H1 (cell line): ENCODE results near the gene KMT2E. TPM values are rescaled to one million over a fixed set of nuclear protein-coding genes. Genes with fewer than 3 reads are reported as not detected.

Source experiments
- CTCF ChIA-PET: fragments of 300-600 bp; sonication (Branson Sonifier 250); formaldehyde crosslinking; loops from one replicate; lab custom pipeline; 2021; ENCODE audit not compliant: partially characterized antibody; lab: Charles Lee
- POLR2A ChIA-PET: fragments of 300-600 bp; sonication (Branson Sonifier 250); formaldehyde crosslinking; loops from one replicate; lab custom pipeline; 2021; ENCODE audit warnings: inconsistent platforms; ENCODE audit not compliant: partially characterized antibody; lab: Charles Lee
- DNase-seq, 2 experiments: peaks; one replicate each; pipeline versions ENCODE4 v3.0.0 to v3.0.0-alpha.2; 2010 to 2022; ENCODE audit warnings: low spot score in 2 of 2, low read depth in 1 of 2, mixed read lengths in 1 of 2
- FAIRE-seq: peaks from 2 replicates; lab custom pipeline; 2011; peaks lifted over from hg19 to GRCh38; lab: Jason Lieb, UNC
- H2AFZ ChIP-seq: 2 replicates; pipeline ENCODE4 v1.8.1; 2012; ENCODE audit warnings: low read length, inconsistent platforms
- H2AK5ac ChIP-seq: 2 replicates; pipeline ENCODE4 v1.6.1; 2013; ENCODE audit warnings: low read depth, low read length
- H2BK120ac ChIP-seq: replicated peaks from 2 replicates; pipeline ENCODE3; 2013; ENCODE audit warnings: low read depth, low read length, inconsistent platforms
- H2BK12ac ChIP-seq: 2 replicates; pipeline ENCODE4 v1.6.1; 2013; ENCODE audit warnings: low read depth, low read length
- H2BK15ac ChIP-seq: 2 replicates; pipeline ENCODE4 v1.6.1; 2013; ENCODE audit warnings: low read length
- H2BK20ac ChIP-seq: 2 replicates; pipeline ENCODE4 v1.6.1; 2013; ENCODE audit warnings: low read length
- H2BK5ac ChIP-seq: 2 replicates; pipeline ENCODE4 v1.6.1; 2013; ENCODE audit warnings: low read depth, low read length
- H3K14ac ChIP-seq: 2 replicates; pipeline ENCODE4 v1.6.1; 2013; ENCODE audit warnings: inconsistent platforms; ENCODE audit not compliant: insufficient read length
- H3K18ac ChIP-seq: 2 replicates; pipeline ENCODE4 v1.6.1; 2013; ENCODE audit warnings: low read length; ENCODE audit errors: extremely low read depth
- H3K23ac ChIP-seq: 2 replicates; pipeline ENCODE4 v1.6.1; 2013; ENCODE audit warnings: inconsistent platforms; ENCODE audit not compliant: insufficient read length
- H3K23me2 ChIP-seq: 2 replicates; pipeline ENCODE4 v1.6.1; 2013; ENCODE audit warnings: low read depth, low read length
- H3K27ac ChIP-seq: 2 replicates; pipeline ENCODE4 v1.6.1; 2011; ENCODE audit warnings: low read depth, low read length, inconsistent platforms
- H3K27me3 ChIP-seq, 4 experiments: replicated peaks in 1 of 4; 1 replicate in 1 of 4; 2 replicates in 3 of 4; pipeline versions ENCODE4 v1.6.1 to v1.8.1; 2011 to 2013; ENCODE audit warnings: low read length in 3 of 4, mild to moderate bottlenecking in 3 of 4, inconsistent platforms in 2 of 4, mixed read lengths in 2 of 4, moderate library complexity in 1 of 4; ENCODE audit not compliant: control insufficient read depth in 3 of 4, insufficient read depth in 3 of 4; ENCODE audit errors: extremely low read depth in 1 of 4
- H3K36me3 ChIP-seq, 4 experiments: 2 replicates each; pipeline versions ENCODE4 v1.6.1 to v1.8.1; 2011 to 2013; ENCODE audit warnings: mild to moderate bottlenecking in 4 of 4, low read length in 3 of 4, moderate library complexity in 2 of 4, control low read depth in 1 of 4, inconsistent platforms in 1 of 4; ENCODE audit not compliant: insufficient read depth in 4 of 4, control insufficient read depth in 2 of 4
- H3K4ac ChIP-seq: replicated peaks from 2 replicates; pipeline ENCODE3; 2013; ENCODE audit warnings: low read length, low read depth, mixed read lengths, inconsistent platforms; ENCODE audit not compliant: insufficient read length
- H3K4me1 ChIP-seq, 4 experiments: replicated peaks in 1 of 4; 1 replicate in 1 of 4; 2 replicates in 3 of 4; pipeline versions ENCODE4 v1.6.1 to v1.8.1; 2011 to 2013; ENCODE audit warnings: low read length in 3 of 4, inconsistent platforms in 2 of 4, mixed read lengths in 1 of 4; ENCODE audit not compliant: insufficient read depth in 4 of 4, control insufficient read depth in 3 of 4
- H3K4me2 ChIP-seq, 2 experiments: 2 replicates each; pipeline versions ENCODE4 v1.6.1 to v1.8.1; 2011 to 2013; ENCODE audit warnings: low read depth in 2 of 2, low read length in 2 of 2, control low read depth in 1 of 2, inconsistent platforms in 1 of 2, mild to moderate bottlenecking in 1 of 2; ENCODE audit not compliant: insufficient read depth in 1 of 2
- H3K4me3 ChIP-seq, 4 experiments: fragments of 200-600, 300-600 bp in 1 of 4; sonication (generic), shearing (Covaris generic), sonication (Bioruptor Twin) in 1 of 4; 2 replicates each; pipeline versions ENCODE4 v1.5.1 to v1.8.1; 2011 to 2016; ENCODE audit warnings: low read length in 4 of 4, low read depth in 3 of 4, control low read depth in 2 of 4, inconsistent platforms in 2 of 4, mild to moderate bottlenecking in 2 of 4, mixed read lengths in 1 of 4, moderate library complexity in 1 of 4; ENCODE audit not compliant: insufficient read depth in 2 of 4; ENCODE audit errors: extremely low read depth in 1 of 4
- H3K56ac ChIP-seq: replicated peaks from 2 replicates; pipeline ENCODE3; 2013; ENCODE audit warnings: low read depth, mild to moderate bottlenecking, mixed read lengths, low read length, inconsistent platforms; ENCODE audit not compliant: insufficient read length
- H3K79me1 ChIP-seq: 2 replicates; pipeline ENCODE4 v1.6.1; 2013; ENCODE audit warnings: low read depth, low read length, control low read depth
- H3K79me2 ChIP-seq, 2 experiments: 2 replicates each; pipeline versions ENCODE4 v1.6.1 to v1.8.1; 2012 to 2013; ENCODE audit warnings: low read length in 2 of 2, mild to moderate bottlenecking in 2 of 2, inconsistent platforms in 1 of 2; ENCODE audit not compliant: insufficient read depth in 2 of 2, control insufficient read depth in 1 of 2
- H3K9ac ChIP-seq, 4 experiments: replicated peaks in 1 of 4; 1 replicate in 1 of 4; 2 replicates in 3 of 4; pipeline versions ENCODE4 v1.6.1 to v1.8.1; 2011 to 2013; ENCODE audit warnings: low read depth in 3 of 4, low read length in 3 of 4, control low read depth in 2 of 4, mild to moderate bottlenecking in 2 of 4, moderate library complexity in 2 of 4, inconsistent platforms in 1 of 4; ENCODE audit errors: extremely low read depth in 1 of 4
- H3K9me3 ChIP-seq, 2 experiments: 2 replicates each; pipeline versions ENCODE4 v1.6.1 to v1.8.1; 2012 to 2013; ENCODE audit warnings: mild to moderate bottlenecking in 2 of 2, moderate library complexity in 2 of 2, control low read depth in 1 of 2, inconsistent platforms in 1 of 2, low read depth in 1 of 2, low read length in 1 of 2, mixed read lengths in 1 of 2; ENCODE audit not compliant: insufficient read depth in 2 of 2
- H4K20me1 ChIP-seq, 2 experiments: replicated peaks in 1 of 2; 2 replicates each; pipeline versions ENCODE3 to v1.8.1; 2011 to 2013; ENCODE audit warnings: inconsistent platforms in 2 of 2, low read length in 2 of 2, mild to moderate bottlenecking in 1 of 2; ENCODE audit not compliant: insufficient read depth in 2 of 2, control insufficient read depth in 1 of 2
- H4K5ac ChIP-seq: 2 replicates; pipeline ENCODE4 v1.6.1; 2013; ENCODE audit warnings: low read length, low read depth, mixed read lengths, inconsistent platforms; ENCODE audit not compliant: insufficient read length
- H4K8ac ChIP-seq: 2 replicates; pipeline ENCODE4 v1.8.0; 2013; ENCODE audit warnings: mild to moderate bottlenecking, moderate library complexity, low read length, inconsistent platforms; ENCODE audit not compliant: insufficient read depth; ENCODE audit errors: extremely low read depth
- H4K91ac ChIP-seq: replicated peaks from 2 replicates; pipeline ENCODE3; 2013; ENCODE audit warnings: low read length, mixed read lengths, inconsistent platforms; ENCODE audit not compliant: insufficient read length
- EGR1 ChIP-seq: IDR thresholded peaks from 2 replicates; pipeline ENCODE4 v1.6.1; 2011; ENCODE audit warnings: low read depth, low read length, borderline replicate concordance
- TAF1 ChIP-seq: IDR thresholded peaks from 2 replicates; pipeline ENCODE4 v1.6.1; 2011; ENCODE audit warnings: mild to moderate bottlenecking, low read depth, low read length
- WGBS, 2 experiments: shearing (Covaris generic) in 1 of 2; methylation state at CpG; one replicate each; pipeline versions ENCODE4 v1.1.6 to v1.1.7; 2013 to 2015; ENCODE audit warnings: low lambda C conversion rate in 2 of 2, mixed read lengths in 2 of 2, inconsistent platforms in 1 of 2, low coverage in 1 of 2, missing lambda C conversion rate in 1 of 2; ENCODE audit not compliant: insufficient replicate concordance in 2 of 2, insufficient coverage in 1 of 2, insufficient read length in 1 of 2; ENCODE audit errors: extremely low coverage in 1 of 2, missing lambda C conversion rate in 1 of 2; 5-methylcytosine and 5-hydroxymethylcytosine counted together
- long read RNA-seq, 2 experiments: library from RNA in 1 of 2; library from capped mRNA in 1 of 2; stranded (forward); transcript quantifications; one replicate each; pipeline ENCODE4 v2.0.0, GENCODE V29; 2021; ENCODE audit warnings: inconsistent platforms in 1 of 2
- polyA minus RNA-seq, 3 experiments: library from RNA; depleted of rRNA, polyadenylated mRNA; stranded (reverse); fragments of >200 nt; gene quantifications; 1 replicate in 2 of 3; 2 replicates in 1 of 3; pipeline ENCODE4 v1.2.3, GENCODE V29; 2011
- polyA plus RNA-seq, 7 experiments: library from polyadenylated mRNA; depleted of rRNA in 3 of 7; stranded (reverse) in 5 of 7; unstranded in 2 of 7; fragments of >200 nt in 5 of 7; fragments of 200-250 nt in 2 of 7; gene quantifications; 1 replicate in 5 of 7; 2 replicates in 1 of 7; 4 replicates in 1 of 7; pipeline versions ENCODE4 v1.2.1 to v1.2.3, GENCODE V29; 2011 to 2013; ENCODE audit warnings: missing spikeins in 2 of 7, mixed read lengths in 2 of 7
- total RNA-seq: library from RNA; stranded (reverse); fragmentation: NEBNext Ultra II Directional; extraction: Animal tissue kit (Norgen Biotek cat#: 25700); gene quantifications from 2 replicates; pipeline ENCODE4 v1.2.1, GENCODE V29; 2021

The KMT2E gene, protein sequence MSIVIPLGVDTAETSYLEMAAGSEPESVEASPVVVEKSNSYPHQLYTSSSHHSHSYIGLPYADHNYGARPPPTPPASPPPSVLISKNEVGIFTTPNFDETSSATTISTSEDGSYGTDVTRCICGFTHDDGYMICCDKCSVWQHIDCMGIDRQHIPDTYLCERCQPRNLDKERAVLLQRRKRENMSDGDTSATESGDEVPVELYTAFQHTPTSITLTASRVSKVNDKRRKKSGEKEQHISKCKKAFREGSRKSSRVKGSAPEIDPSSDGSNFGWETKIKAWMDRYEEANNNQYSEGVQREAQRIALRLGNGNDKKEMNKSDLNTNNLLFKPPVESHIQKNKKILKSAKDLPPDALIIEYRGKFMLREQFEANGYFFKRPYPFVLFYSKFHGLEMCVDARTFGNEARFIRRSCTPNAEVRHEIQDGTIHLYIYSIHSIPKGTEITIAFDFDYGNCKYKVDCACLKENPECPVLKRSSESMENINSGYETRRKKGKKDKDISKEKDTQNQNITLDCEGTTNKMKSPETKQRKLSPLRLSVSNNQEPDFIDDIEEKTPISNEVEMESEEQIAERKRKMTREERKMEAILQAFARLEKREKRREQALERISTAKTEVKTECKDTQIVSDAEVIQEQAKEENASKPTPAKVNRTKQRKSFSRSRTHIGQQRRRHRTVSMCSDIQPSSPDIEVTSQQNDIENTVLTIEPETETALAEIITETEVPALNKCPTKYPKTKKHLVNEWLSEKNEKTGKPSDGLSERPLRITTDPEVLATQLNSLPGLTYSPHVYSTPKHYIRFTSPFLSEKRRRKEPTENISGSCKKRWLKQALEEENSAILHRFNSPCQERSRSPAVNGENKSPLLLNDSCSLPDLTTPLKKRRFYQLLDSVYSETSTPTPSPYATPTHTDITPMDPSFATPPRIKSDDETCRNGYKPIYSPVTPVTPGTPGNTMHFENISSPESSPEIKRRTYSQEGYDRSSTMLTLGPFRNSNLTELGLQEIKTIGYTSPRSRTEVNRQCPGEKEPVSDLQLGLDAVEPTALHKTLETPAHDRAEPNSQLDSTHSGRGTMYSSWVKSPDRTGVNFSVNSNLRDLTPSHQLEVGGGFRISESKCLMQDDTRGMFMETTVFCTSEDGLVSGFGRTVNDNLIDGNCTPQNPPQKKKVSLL (N-terminal part only)
- total RNA-seq = 43.8 and 45.0 TPM in 2 replicates
- polyA plus RNA-seq (2011; rRNA removed) = 10.9 and 12.5 TPM in 2 replicates
- 10.3 TPM for polyA plus RNA-seq (2011; cell fraction: cytosol; rRNA removed)
- 29.9 TPM for polyA plus RNA-seq (2011; cell fraction: nucleus; rRNA removed)
- 29.3 to 30.8 TPM (median 30.3 TPM) in 4 replicates for polyA plus RNA-seq (2012, experiment 1 of 2)
- 1.4 TPM for polyA plus RNA-seq (2012, experiment 2 of 2)
- 23.6 TPM for polyA plus RNA-seq (2013, experiment 1 of 2)
- polyA plus RNA-seq (2013, experiment 2 of 2) = 21.7 TPM
- polyA minus RNA-seq (2011; rRNA and poly(A)+ RNA removed) = 60.3 and 78.3 TPM in 2 replicates
- polyA minus RNA-seq (2011; cell fraction: cytosol; rRNA and poly(A)+ RNA removed) = 24.1 TPM
- 127 TPM for polyA minus RNA-seq (2011; cell fraction: nucleus; rRNA and poly(A)+ RNA removed)
- long read RNA-seq, experiment 1, partial matches to known transcripts = 8 of 8 reads
- long read RNA-seq, experiment 1, other reads (novel, unspliced or antisense) = 0 of 8 reads
- long read RNA-seq, experiment 2, partial matches to known transcripts = 56 of 76 reads
- long read RNA-seq, experiment 2, other reads (novel, unspliced or antisense) = 14 of 76 reads

DNA sequence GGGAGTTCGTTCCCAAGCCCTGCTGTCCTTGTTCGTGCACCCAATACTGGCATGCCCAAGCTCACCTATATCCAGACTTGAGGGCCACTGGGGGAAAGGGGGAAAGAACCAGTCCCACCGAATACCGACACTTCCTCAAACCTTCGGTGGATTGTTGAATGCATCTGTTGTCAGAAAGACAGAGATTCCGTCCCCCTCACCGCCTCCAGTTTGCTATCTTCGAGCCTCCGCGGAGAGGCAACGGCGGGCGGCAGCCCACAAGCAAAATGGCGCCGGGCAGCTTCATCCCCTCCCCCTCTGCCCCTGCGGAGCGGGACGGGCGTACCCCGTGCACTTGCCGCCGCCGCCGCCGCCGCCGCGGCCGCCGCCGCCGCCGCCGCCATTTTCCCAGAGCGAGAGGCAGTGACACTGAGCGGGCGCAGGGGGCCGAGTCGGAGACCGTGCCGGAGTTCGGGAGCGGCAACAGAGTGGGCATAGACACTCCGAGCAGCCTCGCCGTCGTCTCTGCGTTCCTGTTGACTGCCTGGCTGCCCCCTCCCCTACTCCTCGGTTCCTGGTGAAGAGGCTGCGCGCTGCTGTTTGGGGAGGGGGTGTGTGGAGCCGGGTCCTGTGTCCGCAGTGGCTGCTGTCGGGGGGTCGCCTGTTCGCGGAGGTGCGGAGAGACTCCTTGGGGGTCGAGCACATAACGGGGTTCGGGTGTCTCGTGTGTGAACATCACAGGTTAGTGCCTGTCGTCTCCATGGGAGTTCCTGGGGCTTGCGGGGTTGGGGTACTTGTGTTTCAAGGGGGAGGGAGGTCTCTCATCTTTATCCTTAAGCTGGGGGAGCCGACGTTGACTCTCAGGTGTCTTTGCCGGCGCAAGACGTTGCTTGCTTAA is at the start of gene KMT2E:
Gene KMT2E, plus strand, starts transcription at position 390 of the 877 bp plus-strand sequence. CDS start 26,748 bp downstream, outside the sequence.
- FAIRE-seq (no peak), DNase-seq (peak; percentile 36 to 93)
- peaks cover 0 to 6% (median 0%) of the 10 kb centered on the region in 4 experiments; a peak in 1 of 8 replicates for H3K36me3 ChIP-seq
- H2BK5ac ChIP-seq = peak within 1 kb of the TSS; percentile 100
- H3K9ac ChIP-seq = peak within 1 kb of the TSS; percentile 100
- H2AK5ac ChIP-seq = peak within 1 kb of the TSS; percentile 100; the same call in 1 of the 2 replicates
- peaks cover 45 to 50% of the 10 kb centered on the region in 2 experiments for H3K79me2 ChIP-seq
- peak within 1 kb of the TSS; percentile 49 to 81 for H3K4me2 ChIP-seq
- peak within 1 kb of the TSS; percentile 99; the same call in 1 of the 2 replicates for H2BK15ac ChIP-seq
- H3K18ac ChIP-seq = peak within 1 kb of the TSS; percentile 98
- peaks cover 0 to 9% (median 1%) of the 10 kb centered on the region in 4 experiments; a peak in 3 of 7 replicates for H3K4me1 ChIP-seq
- WGBS, 2 experiments = 2% methylated on average over 48 of the region's 69 CpGs; no CpG with 5 or more reads in 1 of the 2 experiments
- CTCF ChIA-PET = interaction anchor here (0.5 to 3.4 kb wide), 13 partner anchors 9 to 532 kb away, joined by 3 to 18 read pairs (median 3); no protein-coding TSS in a partner anchor
- no peaks in the 10 kb centered on the region for H3K79me1 ChIP-seq
- H4K5ac ChIP-seq = peak within 1 kb of the TSS; percentile 100
- peak within 1 kb of the TSS; percentile 99 for H2BK12ac ChIP-seq
- POLR2A ChIA-PET = interaction anchor here (0.6 to 6.7 kb wide), 32 partner anchors 8 to 958 kb away, joined by 3 to 118 read pairs (median 6); no protein-coding TSS in a partner anchor
- peaks cover 5 to 6% of the 10 kb centered on the region in 2 experiments for H4K20me1 ChIP-seq
- peak within 1 kb of the TSS; percentile 99 for H3K56ac ChIP-seq
- peak within 1 kb of the TSS; percentile 77; the same call in 1 of the 2 replicates for H2AFZ ChIP-seq
- peak within 1 kb of the TSS; percentile 100 for H4K8ac ChIP-seq
- H3K27me3 ChIP-seq = no peaks in the 10 kb centered on the region
- peak within 1 kb of the TSS; percentile 61 for H3K23ac ChIP-seq
- peak within 1 kb of the TSS; percentile 100 for H4K91ac ChIP-seq
- peak within 1 kb of the TSS; percentile 100 for H3K27ac ChIP-seq
- H2BK20ac ChIP-seq = 0 out of 2 replicates have a peak within 1 kb of the TSS, but pooled peaks have one; percentile 87
- peak within 1 kb of the TSS; percentile 97 for H3K14ac ChIP-seq
- peaks cover 5% of the 10 kb centered on the region; the same call in 1 of the 2 replicates for H3K23me2 ChIP-seq
- H3K9me3 ChIP-seq = no peaks in the 10 kb centered on the region
- peak within 1 kb of the TSS; percentile 89 to 99 (median 97) for H3K4me3 ChIP-seq
- peak within 1 kb of the TSS; percentile 100 for H3K4ac ChIP-seq
- H2BK120ac ChIP-seq = peak within 1 kb of the TSS; percentile 99
- TF ChIP-seq TAF1 (peak; percentile 59; the same call in 1 of the 2 replicates), EGR1 (0 out of 2 replicates have a peak, but pooled peaks have one; percentile 22)
